Dedifferentiated amniotic fluid mesenchymal stem cell (primary cell): Measurements from ENCODE around the gene FBXO2.

Experiments used
- DNase-seq: peaks from one replicate; pipeline ENCODE4 v3.0.0-alpha.2; 2016; ENCODE audit errors: extremely low spot score

The FBXO2 gene

GRCh38 chr1:11682287-11682771 is 28.1 kb upstream of the FBXO2 start:
- no peak for DNase-seq

DNA sequence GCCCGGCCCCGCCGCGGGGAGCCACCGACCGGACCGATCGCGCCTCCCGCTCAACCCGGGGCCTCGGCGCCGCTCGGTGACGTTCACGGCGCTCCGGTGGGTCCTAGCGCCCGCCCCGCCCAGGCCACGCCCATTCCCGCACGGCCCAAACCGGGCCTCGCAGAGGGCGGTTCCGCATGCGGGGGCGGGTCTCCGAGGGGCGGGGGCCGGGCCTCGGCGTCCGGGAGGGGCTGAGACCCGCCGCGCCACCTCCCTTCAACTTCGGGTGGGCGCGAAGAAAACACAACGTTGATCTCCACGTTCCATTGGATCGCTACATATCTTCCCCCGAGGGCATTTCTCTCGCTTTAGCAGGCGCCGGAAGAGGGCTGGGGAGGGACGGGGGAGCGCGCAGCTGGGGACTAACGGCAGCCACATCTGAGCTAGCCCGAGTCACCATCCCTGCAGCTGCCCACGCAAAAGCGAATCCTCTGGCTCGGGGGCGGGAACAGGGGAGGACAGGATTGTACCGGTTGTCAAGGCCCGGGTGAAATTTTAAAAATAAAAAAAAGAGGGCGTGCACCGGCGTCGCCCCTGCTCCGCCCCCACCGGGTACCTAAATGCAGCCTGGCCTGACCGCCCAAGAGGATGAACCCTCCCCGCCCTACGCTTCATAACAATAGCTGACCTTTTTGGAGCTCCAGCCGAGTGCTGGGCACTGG is 27.0 kb upstream of the FBXO2 start, which contains the start of gene MAD2L2:
MAD2L2 (minus strand) TSS at position 78 of the 701 bp plus-strand sequence. CDS start 547 bp downstream, outside the sequence.
- peak; percentile 54 for DNase-seq

DNA sequence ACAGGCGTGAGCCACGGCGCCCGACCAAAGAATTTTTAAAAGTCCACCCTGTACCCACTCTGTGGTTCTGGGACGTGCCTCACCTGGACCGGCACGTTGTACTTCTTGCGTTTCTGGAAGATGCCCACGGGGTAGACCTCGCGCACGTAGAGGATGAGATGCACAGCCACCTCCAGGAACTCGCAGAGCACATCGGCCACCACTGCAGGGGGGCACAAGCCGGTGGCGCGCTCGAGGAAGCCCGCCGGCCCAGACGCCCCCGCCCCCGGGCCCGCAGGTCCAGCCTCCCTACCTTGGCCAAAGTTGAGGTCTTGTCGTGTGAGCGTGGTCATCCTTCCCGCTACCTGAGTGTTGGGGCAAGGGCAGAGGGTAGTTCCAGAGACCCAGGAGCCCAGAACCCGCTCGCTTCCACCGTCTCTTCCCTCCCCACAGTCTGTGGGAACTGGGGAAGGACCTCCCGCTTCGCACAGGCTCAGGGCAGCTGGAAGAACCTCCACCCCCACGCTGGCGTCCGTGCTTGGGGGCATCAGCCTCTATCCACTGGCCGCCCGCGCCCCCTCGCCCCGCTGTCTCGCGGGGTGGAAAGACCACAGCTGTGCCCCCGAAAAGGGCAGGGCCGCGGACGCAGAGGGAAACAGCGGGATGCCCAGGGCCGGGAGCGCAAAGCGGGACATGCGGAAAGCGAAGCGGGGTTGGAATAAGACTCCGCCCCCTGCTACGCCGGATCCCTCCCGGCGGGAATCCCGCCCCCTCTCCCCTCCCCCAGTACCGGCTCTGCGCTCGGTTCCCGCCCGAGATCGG is 26.2 kb upstream of the FBXO2 start:
- no peak for DNase-seq

DNA sequence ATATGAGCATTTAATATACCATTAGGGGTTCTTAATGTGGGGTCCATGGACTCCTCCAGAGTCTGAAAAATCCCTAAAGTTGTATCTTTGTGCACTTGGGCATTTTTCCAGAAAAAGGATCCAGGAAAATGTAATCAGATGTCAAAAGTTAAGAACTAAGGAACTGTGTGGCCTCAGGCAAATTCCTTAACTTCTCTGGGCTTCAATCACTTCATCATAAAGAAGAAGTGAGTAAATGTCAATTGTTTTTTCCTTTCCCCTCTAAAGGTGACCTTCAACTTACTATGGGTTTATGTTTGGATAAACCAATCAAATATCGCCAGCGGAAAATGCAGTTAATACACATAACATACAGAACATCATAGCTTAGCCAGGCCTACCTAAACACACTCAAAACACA is 24.2 kb upstream of the FBXO2 start:
- DNase-seq: no peak

- no peak for DNase-seq
These were observed 22.3 kb upstream of the FBXO2 start for GRCh38 chr1:11676386-11677103.

DNA sequence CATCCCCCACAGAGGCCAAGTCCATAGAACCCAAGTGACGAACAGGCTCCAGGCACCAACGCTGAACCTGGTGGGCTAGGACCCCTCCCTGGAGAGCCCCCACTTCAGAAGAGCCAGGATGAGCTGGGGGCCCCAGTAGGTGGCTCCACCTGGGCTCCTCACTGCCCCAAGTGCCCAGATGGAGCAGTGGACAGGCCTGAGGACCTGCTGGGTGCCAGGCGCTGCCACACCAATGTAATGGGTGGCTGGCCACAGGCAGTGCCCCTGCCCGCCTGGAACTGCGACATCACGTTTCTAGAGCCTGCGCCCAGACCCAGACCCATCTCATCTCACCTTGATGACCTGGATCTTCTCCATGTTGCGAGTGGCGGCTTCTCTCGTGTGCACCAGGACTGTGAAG is 21.1 kb upstream of the FBXO2 start:
- no peak for DNase-seq

DNA sequence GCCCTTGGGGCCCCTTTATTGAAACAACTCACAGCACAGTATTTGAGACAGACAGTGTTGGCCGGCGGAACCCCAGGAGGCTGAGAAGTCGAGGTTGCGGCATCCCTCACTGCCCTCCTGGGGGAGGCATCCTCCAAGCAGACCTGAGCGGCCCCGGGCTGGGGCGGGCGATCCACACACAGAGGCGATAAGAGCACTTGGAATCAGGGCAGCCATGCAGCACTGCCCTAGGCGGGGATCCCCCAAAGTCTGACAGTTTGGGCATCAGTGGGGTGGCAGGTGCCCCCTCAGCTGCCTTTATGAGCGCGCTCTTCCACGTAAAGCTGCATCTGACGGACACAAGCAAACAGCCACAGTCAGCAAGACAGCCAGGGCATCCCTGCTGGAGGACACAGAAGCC is 20.3 kb upstream of the FBXO2 start:
- no peak for DNase-seq

- DNase-seq: no peak
These were observed 19.0 kb upstream of the FBXO2 start for GRCh38 chr1:11673089-11673769.

GRCh38 chr1:11671544-11672286 is 17.5 kb upstream of the FBXO2 start:
- no peak for DNase-seq

DNA sequence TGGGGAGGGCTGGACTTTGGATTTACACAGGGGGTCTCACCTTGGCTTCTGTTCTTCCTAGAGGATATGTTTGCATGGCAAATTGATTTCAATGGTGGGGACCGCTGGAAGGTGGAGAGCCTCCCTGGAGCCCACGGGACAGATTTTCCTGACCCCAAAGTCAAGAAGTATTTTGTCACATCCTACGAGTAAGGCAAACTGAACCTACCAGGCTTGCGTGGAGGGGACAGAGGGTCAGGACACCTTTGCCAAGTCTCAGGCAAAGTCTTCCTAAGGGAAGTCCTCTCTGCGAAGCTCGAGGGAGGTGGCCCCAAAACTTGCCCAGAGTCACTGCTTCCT is 16.9 kb upstream of the FBXO2 start:
- no peak for DNase-seq

GRCh38 chr1:11670747-11671146 is 16.5 kb upstream of the FBXO2 start:
- no peak for DNase-seq

GRCh38 chr1:11668516-11668915 is 14.3 kb upstream of the FBXO2 start:
- no peak for DNase-seq

GRCh38 chr1:11664336-11665065 is 10.3 kb upstream of the FBXO2 start:
- no peak for DNase-seq

DNA sequence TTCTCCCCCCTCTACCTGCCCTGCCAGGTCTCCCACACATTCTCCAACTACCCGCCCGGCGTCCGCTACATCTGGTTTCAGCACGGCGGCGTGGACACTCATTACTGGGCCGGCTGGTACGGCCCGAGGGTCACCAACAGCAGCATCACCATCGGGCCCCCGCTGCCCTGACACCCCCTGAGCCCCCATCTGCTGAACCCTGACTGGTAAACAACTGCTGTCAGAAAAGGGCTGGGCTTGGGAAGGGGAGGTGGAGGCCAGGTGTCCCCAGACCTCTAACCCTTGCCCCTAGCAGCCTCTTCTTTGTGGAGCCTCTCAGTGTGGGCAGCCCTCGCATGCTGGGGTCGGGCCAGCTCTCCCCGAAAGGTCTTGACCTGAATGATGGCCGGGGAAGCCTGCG is 6.9 kb upstream of the FBXO2 start:
- DNase-seq: no peak

DNA sequence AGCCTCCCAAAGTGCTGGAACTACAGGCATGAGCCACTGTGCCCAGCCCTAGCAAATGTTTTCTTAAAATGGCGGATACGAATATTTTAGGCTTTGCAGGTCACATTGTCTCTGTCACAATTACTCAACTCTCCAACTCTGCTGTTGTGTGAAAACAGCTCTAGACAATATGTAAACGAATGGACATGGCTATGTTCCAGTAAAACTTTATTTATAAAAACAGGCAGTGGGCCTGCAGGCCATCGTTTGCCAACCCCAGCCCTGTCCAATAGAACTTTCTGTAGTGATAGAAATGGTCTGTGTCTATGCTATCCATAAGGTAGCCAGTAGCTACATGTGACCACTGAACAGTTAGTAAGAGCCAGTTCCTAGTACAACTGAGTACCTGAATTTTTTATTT is 5.5 kb upstream of the FBXO2 start:
- DNase-seq: no peak

- no peak for DNase-seq
These were observed 4.3 kb upstream of the FBXO2 start for GRCh38 chr1:11658542-11658941.

DNA sequence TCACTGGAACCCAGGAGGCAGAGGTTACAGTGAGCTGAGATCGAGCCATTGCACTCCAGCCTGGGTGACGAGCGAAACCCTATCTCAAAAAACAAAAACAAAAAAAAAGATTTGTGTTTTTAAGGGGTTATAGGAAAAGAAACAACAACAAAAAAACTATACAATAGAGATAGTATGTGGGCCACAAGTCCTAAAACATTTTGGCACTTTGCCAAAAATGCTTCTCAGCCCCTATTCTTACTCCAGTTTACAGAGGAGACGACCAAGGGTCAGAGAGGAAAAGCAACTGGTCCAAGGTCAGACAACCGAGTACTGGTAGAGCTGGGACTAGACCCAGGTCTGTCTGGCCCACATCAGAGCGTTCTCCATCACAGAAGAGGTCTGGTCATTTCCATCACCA is 3.4 kb upstream of the FBXO2 start:
- no peak for DNase-seq

DNA sequence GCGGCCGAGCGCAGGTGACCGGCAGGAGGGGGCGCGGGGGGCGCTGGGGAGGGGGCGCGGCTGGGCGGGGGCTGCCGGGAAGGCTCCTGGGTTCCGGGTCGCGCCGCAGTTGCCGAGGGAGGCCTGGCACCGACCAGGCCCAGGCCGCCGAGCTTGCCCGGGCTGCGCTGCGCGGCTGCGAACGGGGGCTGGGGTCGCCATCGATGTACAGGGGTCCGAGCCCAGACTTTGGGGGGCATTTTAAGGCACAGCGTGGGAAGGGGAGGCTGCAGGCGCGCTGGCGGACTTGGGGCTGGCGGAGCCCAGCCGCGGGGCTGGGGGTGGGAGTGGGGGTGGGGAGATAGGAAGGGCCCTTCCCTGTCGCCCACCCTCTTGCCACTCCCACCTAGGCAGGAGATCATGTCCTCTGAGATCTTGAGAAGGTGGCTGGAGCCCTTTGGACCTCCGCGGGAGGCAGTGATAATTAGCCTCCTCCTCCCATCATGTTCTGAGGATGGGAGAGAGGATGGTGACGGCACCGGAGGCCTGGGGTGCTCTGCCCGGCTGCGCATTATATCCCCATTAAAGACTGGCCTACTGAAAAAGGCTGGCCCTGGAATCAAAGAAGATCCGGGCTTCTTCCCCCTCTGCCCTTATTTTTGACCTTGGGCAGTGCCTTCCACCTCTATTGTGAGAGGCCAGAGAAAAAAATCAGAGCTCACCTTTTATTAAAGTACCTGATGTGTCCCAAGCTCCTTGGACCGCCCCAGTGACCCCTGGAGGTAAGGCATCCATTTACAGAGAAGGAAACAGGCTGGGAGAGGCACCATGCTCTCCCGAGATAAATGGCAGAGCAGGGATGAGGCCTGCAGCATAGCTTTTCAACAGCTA is 945 bp upstream of the FBXO2 start:
- no peak for DNase-seq

- no peak for DNase-seq
These were observed 430 bp downstream of the FBXO2 start for GRCh38 chr1:11653861-11654136.
